MV-4-11 (cell line): ENCODE measurements around the gene ZNF385C.
A peak's percentile ranks its signal among the peaks of the same experiment; 100 is the strongest.

ENCODE experiments used
- DNase-seq: peaks from one replicate; lab custom pipeline; 2025; lab: John Stamatoyannopoulos, UW

The ZNF385C gene

GRCh38 chr17:42077755-42078154 is 20.5 kb downstream of the ZNF385C start:
- DNase-seq = no peak

GRCh38 chr17:42076797-42077559 is 21.3 kb downstream of the ZNF385C start:
- DNase-seq = no peak

- DNase-seq = no peak
Measured at GRCh38 chr17:42075789-42076188, 22.5 kb downstream of the ZNF385C start.

- peak; percentile 5 for DNase-seq
Measured at GRCh38 chr17:42072323-42073187, 25.7 kb downstream of the ZNF385C start.

GRCh38 chr17:42071810-42072209 is 26.5 kb downstream of the ZNF385C start:
- DNase-seq = no peak

- DNase-seq = no peak
Measured at GRCh38 chr17:42068979-42069378, 29.3 kb downstream of the ZNF385C start.

- DNase-seq = peak; percentile 21
Measured at GRCh38 chr17:42067371-42068091, 30.7 kb downstream of the ZNF385C start.

- DNase-seq = no peak
Measured at GRCh38 chr17:42065201-42065600, 33.1 kb downstream of the ZNF385C start.

- no peak for DNase-seq
Measured at GRCh38 chr17:42062681-42063080, 35.6 kb downstream of the ZNF385C start.

- DNase-seq = no peak
Measured at GRCh38 chr17:42061646-42062487, 36.4 kb downstream of the ZNF385C start.

GRCh38 chr17:42060231-42060630 is 38.0 kb downstream of the ZNF385C start:
- DNase-seq = no peak

GRCh38 chr17:42059815-42060214 is 38.5 kb downstream of the ZNF385C start:
- DNase-seq = peak; percentile 13

- no peak for DNase-seq
Measured at GRCh38 chr17:42058063-42058462, 40.2 kb downstream of the ZNF385C start.

- no peak for DNase-seq
Measured at GRCh38 chr17:42056635-42057034, 41.6 kb downstream of the ZNF385C start.

- DNase-seq = no peak
Measured at GRCh38 chr17:42055496-42055895, 42.8 kb downstream of the ZNF385C start.

- no peak for DNase-seq
Measured at GRCh38 chr17:42055027-42055426, 43.2 kb downstream of the ZNF385C start.

- DNase-seq = no peak
Measured at GRCh38 chr17:42053731-42054500, 44.4 kb downstream of the ZNF385C start.

- no peak for DNase-seq
Measured at GRCh38 chr17:42052346-42052877, 45.9 kb downstream of the ZNF385C start.

- no peak for DNase-seq
Measured at GRCh38 chr17:42051645-42052044, 46.6 kb downstream of the ZNF385C start.

- DNase-seq = no peak
Measured at GRCh38 chr17:42051013-42051400, 47.3 kb downstream of the ZNF385C start.
